Adrenal gland (tissue), 5 donors: ENCODE measurements around the gene HOXC9.

ENCODE experiments used
- POLR2A ChIP-seq, 2 donors: fragments of 450-650 bp; IDR thresholded peaks; one replicate each; pipeline ENCODE4 v1.6.1; 2017; ENCODE audit warnings: antibody characterized with exemption in 2 of 2, mild to moderate bottlenecking in 2 of 2, moderate library complexity in 1 of 2
- TF ChIP-seq, protein P1 (sequence below), 6 experiments: fragments of 450-650 bp in 4 of 6; fragments of 200-600 bp in 2 of 6; sonication (generic) in 1 of 6; IDR thresholded peaks; 1 replicate in 5 of 6; 2 replicates in 1 of 6; pipeline versions ENCODE4 v1.5.1 to v1.8.0; 2016 to 2021; ENCODE audit warnings: antibody characterized with exemption in 6 of 6, mild to moderate bottlenecking in 2 of 6, moderate library complexity in 1 of 6
- donor health status: DM: no; HTN: no; CAD: no.

DNA sequence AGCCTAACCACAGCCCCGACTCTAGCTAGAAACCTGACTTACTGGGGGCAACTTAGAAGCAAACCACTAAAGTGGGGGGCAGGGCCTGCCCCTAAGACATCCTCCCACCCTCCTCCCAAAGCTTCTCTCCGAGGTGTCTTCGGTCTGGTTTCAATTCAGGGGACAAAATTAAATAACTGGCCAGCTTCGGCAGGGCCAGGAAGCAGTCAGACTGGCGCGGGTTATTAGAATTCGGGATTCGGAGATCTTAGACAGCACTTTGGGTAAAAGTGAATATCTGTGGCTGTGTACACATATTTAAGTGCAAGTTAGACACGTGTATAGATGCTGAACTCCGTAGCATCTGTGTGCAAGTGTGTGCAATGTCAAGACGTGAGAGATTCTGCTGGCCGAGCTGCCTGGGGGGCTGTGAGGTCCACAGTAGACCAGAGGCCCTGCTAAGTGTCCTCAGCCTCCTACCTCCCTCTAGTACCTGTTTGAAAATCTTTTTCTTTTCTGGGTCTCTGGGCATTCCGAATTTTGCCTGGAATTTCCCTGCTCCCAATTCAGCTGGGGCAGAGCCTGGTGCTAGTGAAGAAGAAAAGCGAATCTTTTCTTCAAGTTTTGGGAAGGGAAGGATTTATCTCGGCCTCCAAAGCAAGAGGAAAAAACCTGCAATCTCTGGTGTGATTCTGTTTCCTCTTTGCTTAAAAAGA, 19.0 kb upstream of the HOXC9 start:
- TF ChIP-seq, protein P1, sequence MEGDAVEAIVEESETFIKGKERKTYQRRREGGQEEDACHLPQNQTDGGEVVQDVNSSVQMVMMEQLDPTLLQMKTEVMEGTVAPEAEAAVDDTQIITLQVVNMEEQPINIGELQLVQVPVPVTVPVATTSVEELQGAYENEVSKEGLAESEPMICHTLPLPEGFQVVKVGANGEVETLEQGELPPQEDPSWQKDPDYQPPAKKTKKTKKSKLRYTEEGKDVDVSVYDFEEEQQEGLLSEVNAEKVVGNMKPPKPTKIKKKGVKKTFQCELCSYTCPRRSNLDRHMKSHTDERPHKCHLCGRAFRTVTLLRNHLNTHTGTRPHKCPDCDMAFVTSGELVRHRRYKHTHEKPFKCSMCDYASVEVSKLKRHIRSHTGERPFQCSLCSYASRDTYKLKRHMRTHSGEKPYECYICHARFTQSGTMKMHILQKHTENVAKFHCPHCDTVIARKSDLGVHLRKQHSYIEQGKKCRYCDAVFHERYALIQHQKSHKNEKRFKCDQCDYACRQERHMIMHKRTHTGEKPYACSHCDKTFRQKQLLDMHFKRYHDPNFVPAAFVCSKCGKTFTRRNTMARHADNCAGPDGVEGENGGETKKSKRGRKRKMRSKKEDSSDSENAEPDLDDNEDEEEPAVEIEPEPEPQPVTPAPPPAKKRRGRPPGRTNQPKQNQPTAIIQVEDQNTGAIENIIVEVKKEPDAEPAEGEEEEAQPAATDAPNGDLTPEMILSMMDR (IDR thresholded peaks at IDR 0.05), result no peak
- TF ChIP-seq POLR2A (IDR thresholded peaks at IDR 0.05), result no peak
